Renal pelvis (tissue), 4 donors: ENCODE measurements around the gene BORCS6. TPM values are rescaled to one million over a fixed set of nuclear protein-coding genes. Genes with fewer than 3 reads are reported as not detected.

Source experiments
- DNase-seq: peaks from one replicate; pipeline ENCODE4 v3.0.0-alpha.2; 2013
- polyA plus RNA-seq, 3 donors: library from polyadenylated mRNA; unstranded; fragments of 120-200 nt; gene quantifications; one replicate each; pipeline ENCODE4 v1.2.1, GENCODE V29; 2013; ENCODE audit not compliant: insufficient read length in 3 of 3

BORCS6 gene
- polyA plus RNA-seq, 3 donors: 4.4 to 5.1 (median 4.9) TPM

GRCh38 chr17:8145811-8146210, 44.2 kb downstream of the BORCS6 start:
- DNase-seq: no peak

GRCh38 chr17:8144401-8145231, 45.4 kb downstream of the BORCS6 start:
- DNase-seq: no peak

GRCh38 chr17:8143581-8144400, 46.2 kb downstream of the BORCS6 start:
- no peak for DNase-seq

GRCh38 chr17:8142887-8143580, 46.9 kb downstream of the BORCS6 start:
- no peak for DNase-seq

GRCh38 chr17:8142158-8142886, 47.7 kb downstream of the BORCS6 start:
- DNase-seq: no peak

GRCh38 chr17:8141741-8142140, 48.2 kb downstream of the BORCS6 start:
- DNase-seq: no peak

DNA sequence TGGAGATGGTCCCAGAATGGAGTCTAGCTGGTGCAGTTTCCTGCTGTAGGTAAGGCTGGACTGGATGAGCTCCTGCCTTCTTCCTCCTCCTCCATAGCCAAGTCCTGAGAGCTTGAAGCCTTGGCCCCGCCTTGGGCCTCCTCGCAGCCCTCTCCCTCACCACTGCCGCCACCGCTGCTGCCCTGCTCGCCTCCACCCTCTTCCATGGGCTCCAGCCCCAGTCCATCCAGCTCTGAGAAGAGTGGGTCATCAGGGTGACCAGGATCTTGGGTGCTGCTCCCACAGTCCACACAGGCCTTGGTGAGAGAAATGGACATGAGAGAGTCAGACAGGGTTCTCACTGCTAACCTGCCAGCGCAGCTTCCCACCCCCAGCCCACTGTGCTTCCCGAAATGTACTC, 48.9 kb downstream of the BORCS6 start:
- DNase-seq: no peak

DNA sequence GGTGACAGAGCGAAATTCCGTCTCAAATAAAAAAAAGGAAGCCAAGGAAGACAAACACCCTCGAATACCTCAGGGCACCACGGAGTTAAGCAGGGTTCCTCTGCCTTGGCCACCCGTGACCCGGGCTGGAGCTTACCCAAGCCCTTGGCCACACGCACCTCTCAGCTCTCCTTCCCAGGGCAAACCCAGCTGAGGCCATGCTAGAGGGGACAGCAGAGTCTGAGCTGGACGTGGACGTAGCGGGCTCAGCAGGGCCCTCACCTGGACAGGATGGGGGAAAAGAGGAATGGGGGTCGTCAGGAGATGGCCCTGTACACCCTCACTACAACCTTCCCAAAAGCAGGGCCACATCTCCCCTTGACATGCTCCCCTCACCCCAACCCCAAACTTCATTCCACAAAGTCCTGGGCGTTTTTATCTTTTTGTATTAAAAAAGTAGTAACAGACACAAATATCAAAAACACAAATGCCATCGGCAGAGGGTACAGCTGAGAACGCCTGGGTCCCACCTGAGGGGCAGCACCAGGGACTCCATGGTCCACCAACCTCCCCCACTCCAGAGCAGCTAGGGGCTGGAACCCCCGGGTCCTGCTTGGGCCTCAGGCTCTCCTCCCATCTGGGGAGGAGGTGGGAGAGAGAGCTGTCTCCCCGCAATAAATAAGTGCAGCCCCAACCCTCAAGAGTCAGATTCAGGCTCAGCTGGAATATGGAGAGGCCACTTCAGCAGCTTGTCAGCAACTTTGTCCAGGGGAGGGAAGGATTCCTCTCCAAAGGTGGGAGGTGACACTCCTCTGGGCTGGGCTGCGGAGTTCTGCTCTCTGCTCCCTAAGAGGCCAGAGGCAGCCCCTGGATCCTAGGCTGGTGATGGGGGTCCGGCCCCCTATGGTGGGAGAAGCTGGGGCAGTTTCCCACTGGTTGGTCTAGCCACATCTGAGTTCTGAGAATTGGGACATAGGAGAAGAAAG, 49.6 kb downstream of the BORCS6 start:
- no peak for DNase-seq

GRCh38 chr17:8138672-8139371, 51.2 kb downstream of the BORCS6 start:
- DNase-seq: peak; percentile 97

DNA sequence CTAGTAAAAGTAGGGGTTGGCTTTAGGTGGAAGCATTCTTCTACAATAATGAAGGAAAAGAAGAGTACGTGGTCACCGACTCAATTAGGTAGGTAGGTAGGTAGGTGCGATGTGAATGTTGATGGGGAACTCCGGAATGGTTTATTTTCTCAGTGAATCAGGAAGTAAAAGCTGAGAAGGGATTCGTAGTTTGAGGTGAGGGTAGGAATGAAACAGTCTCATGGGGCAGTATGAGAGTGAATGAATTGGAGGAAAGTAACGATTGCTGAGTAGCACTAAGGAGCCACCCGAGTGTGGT, 51.7 kb downstream of the BORCS6 start:
- DNase-seq: no peak

Other genes with a start within 250 kb of the BORCS6 start
- under 1 TPM; 0.22 to 0.87 (median 0.40) TPM for gene GUCY2D, start 187.6 kb downstream of the BORCS6 start, polyA plus RNA-seq
- 1 to 10 TPM; 1.2 to 2.0 (median 1.5) TPM for gene ALOX15B, start 151.1 kb downstream of the BORCS6 start, polyA plus RNA-seq
- gene ALOX12B, start 102.5 kb downstream of the BORCS6 start, polyA plus RNA-seq: 1 to 10 TPM in 1 of 3 donors, under 1 TPM in 2; 0.48 to 1.0 (median 0.90) TPM
- under 1 TPM in 1 of 3 donors, not detected in 2; 0.07 TPM for gene ALOXE3, start 71.7 kb downstream of the BORCS6 start, polyA plus RNA-seq
- not detected for gene HES7, start 66.1 kb downstream of the BORCS6 start, polyA plus RNA-seq
- gene PER1, start 37.8 kb downstream of the BORCS6 start, polyA plus RNA-seq: 10 to 100 TPM; 26.4 to 34.5 (median 33.3) TPM
- gene VAMP2, start 27.2 kb downstream of the BORCS6 start, polyA plus RNA-seq: 100 to 1,000 TPM; 108 to 139 (median 131) TPM
- 10 to 100 TPM; 24.3 to 29.2 (median 28.6) TPM for gene TMEM107, start 13.8 kb downstream of the BORCS6 start, polyA plus RNA-seq
- gene AURKB, start 20.4 kb upstream of the BORCS6 start, polyA plus RNA-seq: 10 to 100 TPM; 31.9 to 48.1 (median 43.2) TPM
- gene CTC1, start 57.9 kb upstream of the BORCS6 start, polyA plus RNA-seq: 10 to 100 TPM; 22.0 to 36.0 (median 33.7) TPM
- gene PFAS, start 59.1 kb upstream of the BORCS6 start, polyA plus RNA-seq: 10 to 100 TPM; 40.4 to 60.0 (median 48.9) TPM
- gene RANGRF, start 98.5 kb upstream of the BORCS6 start, polyA plus RNA-seq: 10 to 100 TPM; 29.5 to 33.7 (median 31.7) TPM
- gene SLC25A35, start 105.2 kb upstream of the BORCS6 start, polyA plus RNA-seq: 1 to 10 TPM; 3.5 to 5.3 (median 5.2) TPM
- 10 to 100 TPM; 18.1 to 21.2 (median 18.4) TPM for gene ARHGEF15, start 120.1 kb upstream of the BORCS6 start, polyA plus RNA-seq
- gene ODF4, start 149.7 kb upstream of the BORCS6 start, polyA plus RNA-seq: not detected
- gene RPL26, start 193.0 kb upstream of the BORCS6 start, polyA plus RNA-seq: 1,000 to 10,000 TPM; 2,255 to 3,156 (median 2,746) TPM
- under 1 TPM; 0.11 to 0.18 (median 0.12) TPM for gene RNF222, start 207.6 kb upstream of the BORCS6 start, polyA plus RNA-seq
- 10 to 100 TPM; 43.9 to 50.5 (median 46.7) TPM for gene NDEL1, start 245.7 kb upstream of the BORCS6 start, polyA plus RNA-seq